NOMO-1 (cell line): ENCODE data around the gene DUS1L.

Source experiments
- DNase-seq, 2 experiments: peaks; one replicate each; lab custom pipeline; 2025; ENCODE audit not compliant: unreplicated experiment in 2 of 2; lab: John Stamatoyannopoulos, UW

The DUS1L gene

GRCh38 chr17:82016061-82016874, 49.3 kb downstream of the DUS1L start:
- no peak for DNase-seq

GRCh38 chr17:82015311-82015971, 50.2 kb downstream of the DUS1L start:
- no peak for DNase-seq

- DNase-seq: no peak
Observed at GRCh38 chr17:82014971-82015310, 50.7 kb downstream of the DUS1L start.

GRCh38 chr17:82014432-82014831, 51.2 kb downstream of the DUS1L start:
- no peak for DNase-seq

GRCh38 chr17:82013772-82014321, 51.8 kb downstream of the DUS1L start:
- DNase-seq: no peak

GRCh38 chr17:82013341-82013740, 52.3 kb downstream of the DUS1L start:
- DNase-seq: no peak

GRCh38 chr17:82012640-82013295, 52.8 kb downstream of the DUS1L start:
- DNase-seq: no peak

GRCh38 chr17:82012261-82012639, 53.4 kb downstream of the DUS1L start:
- DNase-seq: no peak

GRCh38 chr17:82011617-82012187, 53.9 kb downstream of the DUS1L start:
- DNase-seq: no peak

- no peak for DNase-seq
Observed at GRCh38 chr17:82010575-82011525, 54.8 kb downstream of the DUS1L start.

- DNase-seq: no peak
Observed at GRCh38 chr17:82009413-82009812, 56.2 kb downstream of the DUS1L start.

GRCh38 chr17:82008941-82009405, 56.6 kb downstream of the DUS1L start:
- DNase-seq: no peak

- DNase-seq: no peak
Observed at GRCh38 chr17:82008258-82008940, 57.2 kb downstream of the DUS1L start.
